ENCODE results near the gene CAMK2D. TPM values are rescaled to one million over a fixed set of nuclear protein-coding genes. Genes with fewer than 3 reads are reported as not detected.

The CAMK2D gene
- total RNA-seq, 1 donor from 2014 or later: 214 TPM

DNA sequence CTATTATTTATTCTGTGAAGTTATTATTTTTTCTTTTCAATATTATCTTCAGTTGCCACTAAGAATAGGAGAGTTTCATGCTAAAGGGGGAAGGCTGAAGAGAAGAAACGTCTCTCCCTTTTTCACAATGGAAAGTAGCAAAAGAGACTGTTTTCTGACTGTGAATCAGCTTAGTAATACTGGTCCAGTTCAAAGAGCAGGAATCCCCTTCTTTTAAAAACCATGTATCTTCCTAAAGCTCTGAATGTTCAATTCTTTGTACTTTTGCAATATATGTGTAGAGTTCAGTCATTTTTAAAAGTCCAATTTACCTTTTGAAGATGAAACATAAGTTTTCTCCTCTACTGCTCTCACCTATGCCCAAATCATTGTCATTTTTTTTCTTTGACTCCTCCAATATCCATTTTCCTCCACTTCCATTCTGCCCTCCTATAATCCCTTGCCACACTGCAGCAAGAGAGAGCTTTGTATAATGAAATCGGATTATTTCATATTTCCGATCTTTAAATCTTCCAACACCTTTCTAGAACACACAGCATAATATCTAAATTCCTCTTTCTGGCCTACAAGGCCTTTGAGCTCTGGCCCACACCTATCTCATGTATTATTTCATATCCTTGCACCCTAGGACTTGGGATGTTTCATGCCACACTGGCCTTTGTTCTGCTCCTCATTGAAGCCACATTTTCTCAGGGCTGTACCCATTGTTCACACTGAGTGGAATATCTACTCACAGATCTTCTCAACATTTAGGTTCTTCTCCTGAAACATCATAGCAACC lies 195.3 kb downstream of the CAMK2D start:
- intact Hi-C loops (cut with DNase I): no loop called here
- ATAC-seq (no peak), DNase-seq (ENCODE audit: missing footprints) (no peak)

DNA sequence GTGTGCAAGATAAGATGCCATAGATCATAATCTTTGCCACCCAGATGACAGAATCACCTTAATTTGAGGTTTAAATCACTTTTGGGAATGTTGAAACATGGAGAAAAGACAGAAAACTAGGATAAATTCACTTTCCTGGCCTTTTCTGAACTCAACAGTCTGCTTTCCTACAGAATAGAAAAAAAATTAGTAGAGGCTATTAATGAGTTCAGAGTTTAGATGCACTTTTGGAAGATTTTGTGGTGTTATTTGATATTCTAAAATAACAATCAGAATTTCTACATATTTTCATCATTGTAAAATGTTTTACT lies 195.9 kb downstream of the CAMK2D start:
- DNase-seq (ENCODE audit: missing footprints) (no peak), ATAC-seq (no peak)
- intact Hi-C loops (cut with DNase I): no loop called here

GRCh38 chr4:113564493-113564892 lies 197.0 kb downstream of the CAMK2D start:
- intact Hi-C loops (cut with DNase I): no loop called here
- DNase-seq (ENCODE audit: missing footprints) (no peak), ATAC-seq (no peak)

DNA sequence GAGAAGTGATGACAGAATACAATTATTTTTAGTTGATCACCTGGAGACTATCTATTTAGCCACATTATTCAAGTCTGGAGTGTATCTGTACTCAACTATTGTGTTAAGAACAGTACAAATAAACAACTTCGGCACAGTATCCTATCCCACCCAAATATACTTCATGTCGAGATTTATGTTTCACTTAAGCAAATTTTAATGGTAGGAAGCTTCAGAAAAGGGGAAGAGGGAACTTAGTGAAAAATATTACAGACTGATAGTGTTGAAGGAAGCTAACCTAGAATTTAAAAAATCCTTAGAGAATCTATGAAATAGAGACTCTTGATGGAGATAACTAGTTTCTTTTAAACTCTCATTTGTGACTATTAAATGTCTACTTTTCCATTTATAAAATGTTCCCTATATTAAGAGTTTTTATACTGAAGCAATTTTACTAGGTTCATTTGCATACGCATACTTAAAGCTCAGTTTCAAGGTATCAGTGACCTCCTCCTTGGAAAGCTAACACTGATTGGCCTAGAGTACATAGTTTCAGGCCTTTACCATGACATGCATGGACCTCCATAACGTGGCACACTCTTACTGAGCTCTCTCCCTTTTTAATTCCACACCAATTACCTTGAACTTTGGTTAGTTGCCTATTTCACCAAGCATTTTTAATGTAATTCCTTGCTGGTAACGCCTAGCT lies 197.7 kb downstream of the CAMK2D start:
- intact Hi-C loops (cut with DNase I): no loop called here
- ATAC-seq: no peak
- no peak for DNase-seq (ENCODE audit: missing footprints)

- ATAC-seq: no peak
- DNase-seq (ENCODE audit: missing footprints): no peak
- intact Hi-C loops (cut with DNase I): no loop called here
Measured at GRCh38 chr4:113561758-113562157, 199.8 kb downstream of the CAMK2D start.

DNA sequence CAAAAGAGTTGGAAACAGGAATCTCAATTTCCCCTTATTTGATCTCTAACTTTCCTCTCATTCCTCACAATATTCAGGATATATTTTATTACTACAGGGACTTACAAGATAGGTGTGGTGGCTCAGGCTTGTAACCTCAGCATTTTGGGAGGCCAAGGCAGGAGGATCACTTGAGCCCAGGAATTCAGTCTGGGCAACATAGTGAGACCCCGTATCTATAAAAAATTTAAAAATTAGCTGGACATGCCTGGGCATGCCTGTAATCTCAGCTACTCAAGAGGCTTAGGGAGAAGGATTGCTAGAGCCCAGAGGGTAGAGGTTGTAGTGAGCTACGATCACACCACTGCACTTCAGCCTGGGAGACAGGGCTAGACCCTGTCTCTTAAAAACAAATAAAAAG lies 200.4 kb downstream of the CAMK2D start:
- DNase-seq (ENCODE audit: missing footprints): no peak
- intact Hi-C loops (cut with DNase I): no loop called here
- ATAC-seq: no peak

GRCh38 chr4:113560579-113560978 lies 201.0 kb downstream of the CAMK2D start:
- intact Hi-C loops (cut with DNase I): no loop called here
- no peak for DNase-seq (ENCODE audit: missing footprints)
- no peak for ATAC-seq

- no peak for DNase-seq (ENCODE audit: missing footprints)
- no peak for ATAC-seq
- intact Hi-C loops (cut with DNase I): loop anchor here (5.0 kb wide), 1 partner anchor 77 kb away; no protein-coding TSS in a partner anchor
Measured at GRCh38 chr4:113559947-113560346, 201.6 kb downstream of the CAMK2D start.

DNA sequence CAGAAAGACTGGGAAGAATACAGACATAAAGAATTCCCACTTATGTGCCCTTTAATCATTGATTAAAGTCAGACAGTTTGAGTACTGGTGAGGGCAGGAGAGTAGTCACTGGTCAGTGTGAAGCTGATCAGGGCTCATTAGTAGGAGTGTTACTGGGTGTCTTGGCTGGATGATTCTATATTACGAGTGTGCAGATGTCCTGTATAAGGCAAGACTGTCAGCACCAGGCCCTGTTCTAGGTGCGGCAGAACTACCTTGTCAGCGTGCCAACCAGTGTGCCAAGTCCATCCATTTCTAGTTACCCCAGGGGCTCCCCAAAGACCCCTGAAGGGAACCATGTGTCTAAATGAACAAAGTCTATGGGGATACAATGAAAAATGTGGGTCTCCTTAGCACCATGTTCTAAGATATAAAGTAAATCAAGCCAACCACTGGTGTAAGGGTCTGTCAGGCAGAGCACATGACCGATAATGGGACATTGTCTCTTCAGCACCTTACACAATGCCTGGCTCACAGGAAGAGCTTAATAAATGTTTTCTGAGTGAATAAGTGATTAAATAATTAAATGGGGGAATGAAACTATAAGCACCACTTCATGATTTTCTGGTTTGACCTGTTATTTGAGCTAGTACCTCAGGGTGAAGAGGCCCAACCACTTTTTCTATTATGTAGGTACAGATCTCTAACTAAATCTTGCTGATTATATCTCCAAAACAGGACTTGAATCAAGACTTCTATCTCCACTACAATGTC lies 205.0 kb downstream of the CAMK2D start:
- no peak for DNase-seq (ENCODE audit: missing footprints)

GRCh38 chr4:113555868-113556267 lies 205.7 kb downstream of the CAMK2D start:
- ATAC-seq (peak; percentile 95), DNase-seq (ENCODE audit: missing footprints) (no peak)

More for the DNA sequence above, 205.0 kb downstream of the CAMK2D start:
- peak; percentile 73 for ATAC-seq
- intact Hi-C loops (cut with DNase I): loop anchor here (5.0 kb wide), 1 partner anchor 81 kb away; no protein-coding TSS in a partner anchor

GRCh38 chr4:113553082-113553481 lies 208.5 kb downstream of the CAMK2D start:
- intact Hi-C loops (cut with DNase I): no loop called here
- no peak for DNase-seq (ENCODE audit: missing footprints)
- ATAC-seq: no peak

More at GRCh38 chr4:113555868-113556267, 205.7 kb downstream of the CAMK2D start:
- intact Hi-C loops (cut with DNase I): loop anchor here (5.0 kb wide), 1 partner anchor 81 kb away; no protein-coding TSS in a partner anchor

DNA sequence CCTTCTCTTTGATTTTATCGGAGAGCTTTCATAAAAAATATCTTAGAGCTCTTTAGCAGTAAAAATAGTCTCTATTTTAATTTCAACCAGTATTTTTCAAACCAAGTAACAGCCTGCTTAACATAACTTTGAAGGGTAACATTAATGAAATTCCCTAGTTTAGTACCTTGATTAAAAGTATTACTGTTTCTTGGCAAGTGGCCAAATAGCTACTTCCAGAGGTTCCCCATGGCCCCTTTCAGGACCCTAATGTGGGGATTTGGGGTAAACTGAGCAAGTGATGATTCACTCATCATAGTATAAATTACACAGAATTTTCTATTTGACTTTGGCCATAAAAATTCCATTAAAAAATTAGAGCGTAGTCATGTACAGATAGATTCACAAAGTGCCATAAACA lies 211.0 kb downstream of the CAMK2D start:
- no peak for DNase-seq (ENCODE audit: missing footprints)
- ATAC-seq: no peak
- intact Hi-C loops (cut with DNase I): no loop called here

GRCh38 chr4:113548303-113548702 lies 213.2 kb downstream of the CAMK2D start:
- intact Hi-C loops (cut with DNase I): loop anchor here (5.0 kb wide), 1 partner anchor 134 kb away; no protein-coding TSS in a partner anchor
- no peak for DNase-seq (ENCODE audit: missing footprints)
- no peak for ATAC-seq

GRCh38 chr4:113547487-113548042 lies 214.0 kb downstream of the CAMK2D start:
- intact Hi-C loops (cut with DNase I): loop anchor here (2.0 to 5.0 kb wide), 2 partner anchors 135 to 213 kb away; partner anchors contain the start of gene CAMK2D
- ATAC-seq (peak; percentile 98), DNase-seq (ENCODE audit: missing footprints) (peak; percentile 86)

- peak; percentile 53 for ATAC-seq
- no peak for DNase-seq (ENCODE audit: missing footprints)
- intact Hi-C loops (cut with DNase I): no loop called here
Measured at GRCh38 chr4:113541933-113542332, 219.6 kb downstream of the CAMK2D start.

- ATAC-seq: no peak
- DNase-seq (ENCODE audit: missing footprints): no peak
- intact Hi-C loops (cut with DNase I): no loop called here
Measured at GRCh38 chr4:113540859-113541258, 220.7 kb downstream of the CAMK2D start.

DNA sequence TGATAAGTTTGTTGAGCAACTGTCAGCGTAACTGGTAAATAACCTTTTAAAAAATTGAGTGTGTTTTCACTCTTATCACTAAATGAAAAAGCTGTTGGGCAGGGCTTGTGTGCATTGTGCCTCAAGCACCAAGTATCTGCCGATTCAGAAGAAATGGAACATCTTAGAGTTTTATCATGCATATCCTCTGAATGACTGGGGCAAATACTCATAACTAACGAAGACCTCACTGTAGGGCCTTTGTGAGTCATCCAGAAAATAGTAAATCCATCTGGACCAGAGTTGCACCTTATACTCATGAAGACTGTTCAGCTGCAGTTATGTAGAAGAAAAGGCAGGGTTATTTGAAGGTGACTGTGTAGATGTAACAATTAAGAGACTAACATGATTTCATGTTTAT lies 222.1 kb downstream of the CAMK2D start:
- intact Hi-C loops (cut with DNase I): loop anchor here (5.0 kb wide), 1 partner anchor 92 kb away; no protein-coding TSS in a partner anchor
- ATAC-seq (no peak), DNase-seq (ENCODE audit: missing footprints) (no peak)

DNA sequence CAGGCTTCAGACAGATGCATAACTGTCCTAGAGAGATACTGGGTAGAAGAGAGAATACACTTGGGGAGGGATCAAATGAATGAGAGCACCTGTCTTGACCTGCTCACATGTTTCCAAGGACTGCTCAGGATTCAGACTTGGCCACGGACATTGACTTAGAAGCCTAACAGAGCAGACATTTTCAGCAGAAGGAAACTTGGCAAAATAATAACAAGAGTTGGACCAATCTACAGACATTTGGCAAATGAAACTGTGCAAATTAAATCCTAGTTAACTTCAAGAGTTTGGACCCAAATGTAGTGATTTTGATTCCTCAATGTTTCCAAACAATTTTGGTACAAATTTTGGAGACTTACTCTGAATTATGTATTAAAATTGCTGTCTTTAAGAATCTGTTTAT lies 223.9 kb downstream of the CAMK2D start:
- intact Hi-C loops (cut with DNase I): loop anchor here (5.0 kb wide), 1 partner anchor 90 kb away; no protein-coding TSS in a partner anchor
- DNase-seq (ENCODE audit: missing footprints) (no peak), ATAC-seq (peak; percentile 53)

DNA sequence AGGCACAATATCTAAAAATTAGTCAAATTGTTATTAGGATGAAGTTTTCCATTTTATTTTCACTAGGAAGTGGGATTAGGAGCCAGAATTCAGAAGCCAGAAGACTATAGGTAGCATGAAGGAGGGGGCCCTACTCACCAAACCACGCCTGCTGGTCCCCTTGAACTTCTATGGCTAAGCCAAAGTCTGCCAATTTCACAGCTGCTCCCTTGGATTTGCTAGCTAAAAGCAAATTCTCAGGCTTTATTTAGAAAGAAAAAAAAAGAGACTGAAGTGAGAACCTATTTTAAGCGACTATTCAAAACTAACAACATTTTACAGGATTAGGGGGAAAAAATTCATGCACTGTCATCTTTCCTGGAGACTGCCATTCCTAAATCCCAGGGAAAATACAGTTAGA lies 224.3 kb downstream of the CAMK2D start:
- no peak for ATAC-seq

More for the DNA sequence above, 224.3 kb downstream of the CAMK2D start:
- no peak for DNase-seq (ENCODE audit: missing footprints)
- intact Hi-C loops (cut with DNase I): loop anchor here (5.0 kb wide), 1 partner anchor 90 kb away; no protein-coding TSS in a partner anchor

All from Right ventricle myocardium inferior (tissue), 1 donor.